EH (cell line): ENCODE results near the gene PRKAG2.
"Not testable (repeated sequence)": the region's sequence is repeated elsewhere in the genome, so short reads cannot be mapped to it uniquely, and the experiment has no call there.

Experiments
- DNase-seq: peaks from one replicate; pipeline ENCODE4 v3.0.0-alpha.2; 2015; ENCODE audit warnings: low read depth

Gene PRKAG2

GRCh38 chr7:151876899-151877777 is at the start of gene PRKAG2:
TSS of gene PRKAG2 (minus strand) at chr7:151877115. CDS start at chr7:151876620, 495 bp downstream.
- peak; percentile 26 for DNase-seq

GRCh38 chr7:151926336-151926712 is 49.4 kb upstream of the PRKAG2 start:
- no peak for DNase-seq

- no peak for DNase-seq
These were observed 48.8 kb upstream of the PRKAG2 start for GRCh38 chr7:151925446-151926335.

GRCh38 chr7:151924508-151924907 is 47.6 kb upstream of the PRKAG2 start:
- DNase-seq, result no peak

- no peak for DNase-seq
These were observed 47.1 kb upstream of the PRKAG2 start for GRCh38 chr7:151924001-151924400.

- DNase-seq, result no peak
These were observed 46.4 kb upstream of the PRKAG2 start for GRCh38 chr7:151923097-151923876.

GRCh38 chr7:151921451-151921850 is 44.5 kb upstream of the PRKAG2 start:
- no peak for DNase-seq

GRCh38 chr7:151920488-151920887 is 43.6 kb upstream of the PRKAG2 start:
- DNase-seq, result no peak

GRCh38 chr7:151919595-151919994 is 42.7 kb upstream of the PRKAG2 start:
- DNase-seq, result no peak

- DNase-seq, result no peak
These were observed 41.6 kb upstream of the PRKAG2 start for GRCh38 chr7:151918510-151918843.

- DNase-seq, result no peak
These were observed 41.0 kb upstream of the PRKAG2 start for GRCh38 chr7:151917791-151918509.

- no peak for DNase-seq
These were observed 37.1 kb upstream of the PRKAG2 start for GRCh38 chr7:151914051-151914450.

GRCh38 chr7:151910655-151911054 is 33.7 kb upstream of the PRKAG2 start:
- DNase-seq, result not testable (repeated sequence)

GRCh38 chr7:151907115-151907514 is 30.2 kb upstream of the PRKAG2 start:
- DNase-seq, result not testable (repeated sequence)

- no peak for DNase-seq
These were observed 28.9 kb upstream of the PRKAG2 start for GRCh38 chr7:151905766-151906165.

- DNase-seq, result no peak
These were observed 28.4 kb upstream of the PRKAG2 start for GRCh38 chr7:151905353-151905752.

- no peak for DNase-seq
These were observed 27.4 kb upstream of the PRKAG2 start for GRCh38 chr7:151904270-151904669.

- DNase-seq, result no peak
These were observed 26.5 kb upstream of the PRKAG2 start for GRCh38 chr7:151903249-151904032.

- DNase-seq, result no peak
These were observed 25.4 kb upstream of the PRKAG2 start for GRCh38 chr7:151902311-151902710.

GRCh38 chr7:151901828-151902227 is 24.9 kb upstream of the PRKAG2 start:
- DNase-seq, result no peak
